ENCODE measurements around the gene METTL24. TPM values are rescaled to one million over a fixed set of nuclear protein-coding genes. Genes with fewer than 3 reads are reported as not detected.

Gene METTL24
- total and polyA plus RNA-seq, 2 experiments from 2014 or later, result not detected

DNA sequence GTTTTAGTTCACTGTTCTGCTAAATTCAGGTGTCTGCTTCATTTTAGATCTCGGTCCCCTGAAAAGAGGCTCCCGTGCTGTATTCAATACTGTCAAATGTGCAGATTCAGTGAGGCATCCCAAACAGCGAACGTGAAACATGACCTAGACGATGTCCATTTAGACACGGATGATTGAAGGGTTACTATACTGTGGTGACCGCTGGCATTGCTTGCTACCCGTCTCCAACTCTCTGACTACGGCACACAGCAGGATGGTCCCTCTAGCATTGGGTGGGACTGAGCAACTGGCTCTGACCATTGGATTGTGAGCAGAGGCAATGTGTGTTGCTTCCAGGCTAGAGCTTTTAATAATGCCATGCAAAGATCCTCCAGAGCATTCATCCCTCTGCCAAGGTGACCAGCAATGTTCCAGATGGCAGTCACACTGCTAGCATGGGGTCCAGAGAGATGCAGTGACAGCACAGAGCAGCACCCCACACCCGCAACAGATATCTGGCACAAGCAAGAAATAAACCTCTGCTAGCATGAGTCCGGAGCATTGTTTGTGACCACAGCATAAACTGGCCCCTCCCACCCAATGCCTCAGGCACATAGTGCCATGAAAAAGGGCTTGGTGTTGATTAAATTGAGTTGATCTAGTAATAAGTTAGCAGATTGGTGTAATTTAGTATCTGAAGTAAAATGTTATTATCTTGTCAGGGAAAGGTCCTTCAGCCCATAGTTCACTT is 9.0 kb downstream of the METTL24 start:
- H3K79me2 ChIP-seq (ENCODE audit: insufficient read depth), result no peaks in the 10 kb centered on the region
- no peak overlapping the region for H3K27ac ChIP-seq
- no peaks in the 10 kb centered on the region for H3K9me3 ChIP-seq (ENCODE audit: low read depth)
- H4K20me1 ChIP-seq (ENCODE audit: insufficient read depth), result no peaks in the 10 kb centered on the region
- H3K4me2 ChIP-seq (ENCODE audit: unreplicated experiment), result no peak overlapping the region
- H3K36me3 ChIP-seq (ENCODE audit: low read depth), result no peaks in the 10 kb centered on the region
- TF ChIP-seq EZH2phosphoT487 (IDR thresholded peaks at IDR 0.05; ENCODE audit: insufficient read depth, low read depth) (no peak), EZH2 (IDR thresholded peaks at IDR 0.05; ENCODE audit: insufficient read depth, poor library complexity, severe bottlenecking) (no peak)
- H2AFZ ChIP-seq, result no peak overlapping the region
- peaks cover 3% of the 10 kb centered on the region; the same call in 1 of the 2 replicates for H3K4me1 ChIP-seq (ENCODE audit: insufficient read depth)
- no peak overlapping the region for H3K4me3 ChIP-seq
- no peaks in the 10 kb centered on the region for H3F3A ChIP-seq (ENCODE audit: insufficient read depth)
- no peak for DNase-seq
- in situ Hi-C loops (cut with MboI), result no loop called here
- H3K27me3 ChIP-seq (replicated peaks; ENCODE audit: insufficient read depth), result no peaks in the 10 kb centered on the region
- WGBS, 2 experiments (ENCODE audit: low coverage in 1 of 2, low lambda C conversion rate in 2 of 2, missing lambda C conversion rate in 2 of 2), result 56 to 58% methylated on average over 11 of the region's 11 CpGs
- H3K9me2 ChIP-seq (ENCODE audit: insufficient read depth), result no peaks in the 10 kb centered on the region
- no peak overlapping the region for H3K9ac ChIP-seq

DNA sequence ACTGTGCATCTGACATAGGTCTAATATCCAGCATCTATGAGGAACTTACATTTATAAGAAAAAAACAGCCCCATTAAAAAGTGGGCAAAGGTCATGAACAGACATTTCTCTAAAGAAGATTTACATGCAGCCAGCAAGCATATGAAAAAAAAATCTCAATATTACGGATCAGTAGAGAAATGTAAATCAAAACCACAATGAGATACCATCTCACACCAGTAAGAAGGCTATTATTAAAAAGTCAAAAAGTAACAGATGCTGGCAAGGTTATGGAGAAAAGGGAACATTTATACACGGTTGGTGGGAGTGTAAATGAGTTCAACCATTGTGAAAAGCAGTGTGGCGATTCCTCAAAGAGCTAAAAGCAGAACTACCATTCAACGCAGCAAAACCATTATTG is 13.1 kb downstream of the METTL24 start:
- H4K20me1 ChIP-seq (ENCODE audit: insufficient read depth), result no peaks in the 10 kb centered on the region
- H3K4me2 ChIP-seq (ENCODE audit: unreplicated experiment), result no peak overlapping the region
- no peak overlapping the region for H3K4me3 ChIP-seq
- no peaks in the 10 kb centered on the region for H3K4me1 ChIP-seq (ENCODE audit: insufficient read depth)
- H3K9ac ChIP-seq, result no peak overlapping the region
- H2AFZ ChIP-seq, result no peak overlapping the region
- WGBS, 2 experiments (ENCODE audit: low coverage in 1 of 2, low lambda C conversion rate in 2 of 2, missing lambda C conversion rate in 2 of 2), result 72 to 74% methylated on average over 4 of the region's 4 CpGs
- no peaks in the 10 kb centered on the region for H3F3A ChIP-seq (ENCODE audit: insufficient read depth)
- in situ Hi-C loops (cut with MboI), result no loop called here
- H3K9me3 ChIP-seq (ENCODE audit: low read depth), result no peaks in the 10 kb centered on the region
- H3K9me2 ChIP-seq (ENCODE audit: insufficient read depth), result no peaks in the 10 kb centered on the region
- no peak overlapping the region for H3K27ac ChIP-seq
- no peaks in the 10 kb centered on the region for H3K36me3 ChIP-seq (ENCODE audit: low read depth)
- DNase-seq, result no peak
- H3K27me3 ChIP-seq (replicated peaks; ENCODE audit: insufficient read depth), result no peaks in the 10 kb centered on the region
- no peaks in the 10 kb centered on the region for H3K79me2 ChIP-seq (ENCODE audit: insufficient read depth)
- no peak for TF ChIP-seq EZH2 (IDR thresholded peaks at IDR 0.05; ENCODE audit: insufficient read depth, poor library complexity, severe bottlenecking)
- TF ChIP-seq EZH2phosphoT487 (IDR thresholded peaks at IDR 0.05; ENCODE audit: insufficient read depth, low read depth), result no peak

DNA sequence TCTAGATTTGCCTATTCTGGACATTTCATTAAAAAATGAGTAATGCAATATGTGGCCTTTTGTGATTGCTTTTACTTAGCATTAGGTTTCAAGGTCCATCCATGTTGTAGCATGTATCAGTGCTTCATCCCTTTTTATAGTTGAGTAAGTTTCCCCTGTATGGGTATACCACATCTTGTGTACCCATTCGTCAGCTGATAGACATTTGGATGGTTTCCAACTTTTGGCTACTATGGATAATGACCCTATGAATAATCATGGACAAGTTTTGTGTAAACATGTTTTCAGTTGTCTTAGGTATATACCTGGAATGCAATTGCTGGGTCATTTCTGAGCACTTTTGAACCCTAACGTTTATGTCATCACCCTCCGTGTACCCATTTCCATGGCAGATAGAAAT is 15.4 kb downstream of the METTL24 start:
- Histone ChIP-seq H3K9me3 (ENCODE audit: low read depth) (no peaks in the 10 kb centered on the region), H3K27ac (no peak overlapping the region), H3K4me3 (no peak overlapping the region), H3K9me2 (ENCODE audit: insufficient read depth) (no peaks in the 10 kb centered on the region), H2AFZ (no peak overlapping the region), H3K4me2 (ENCODE audit: unreplicated experiment) (no peak overlapping the region), H3K9ac (no peak overlapping the region), H3K27me3 (replicated peaks; ENCODE audit: insufficient read depth) (no peaks in the 10 kb centered on the region), H3K4me1 (ENCODE audit: insufficient read depth) (0 out of 2 replicates have a peak, but pooled peaks cover 1% of the 10 kb centered on the region), H4K20me1 (ENCODE audit: insufficient read depth) (no peaks in the 10 kb centered on the region), H3K79me2 (ENCODE audit: insufficient read depth) (no peaks in the 10 kb centered on the region), H3K36me3 (ENCODE audit: low read depth) (no peaks in the 10 kb centered on the region), H3F3A (ENCODE audit: insufficient read depth) (0 out of 2 replicates have a peak, but pooled peaks cover 2% of the 10 kb centered on the region)
- TF ChIP-seq EZH2phosphoT487 (IDR thresholded peaks at IDR 0.05; ENCODE audit: insufficient read depth, low read depth), result no peak
- no peak for TF ChIP-seq EZH2 (IDR thresholded peaks at IDR 0.05; ENCODE audit: insufficient read depth, poor library complexity, severe bottlenecking)
- 89% methylated on average over 3 of the region's 3 CpGs for WGBS, 2 experiments (ENCODE audit: low coverage in 1 of 2, low lambda C conversion rate in 2 of 2, missing lambda C conversion rate in 2 of 2)
- no peak for DNase-seq
- in situ Hi-C loops (cut with MboI), result no loop called here

DNA sequence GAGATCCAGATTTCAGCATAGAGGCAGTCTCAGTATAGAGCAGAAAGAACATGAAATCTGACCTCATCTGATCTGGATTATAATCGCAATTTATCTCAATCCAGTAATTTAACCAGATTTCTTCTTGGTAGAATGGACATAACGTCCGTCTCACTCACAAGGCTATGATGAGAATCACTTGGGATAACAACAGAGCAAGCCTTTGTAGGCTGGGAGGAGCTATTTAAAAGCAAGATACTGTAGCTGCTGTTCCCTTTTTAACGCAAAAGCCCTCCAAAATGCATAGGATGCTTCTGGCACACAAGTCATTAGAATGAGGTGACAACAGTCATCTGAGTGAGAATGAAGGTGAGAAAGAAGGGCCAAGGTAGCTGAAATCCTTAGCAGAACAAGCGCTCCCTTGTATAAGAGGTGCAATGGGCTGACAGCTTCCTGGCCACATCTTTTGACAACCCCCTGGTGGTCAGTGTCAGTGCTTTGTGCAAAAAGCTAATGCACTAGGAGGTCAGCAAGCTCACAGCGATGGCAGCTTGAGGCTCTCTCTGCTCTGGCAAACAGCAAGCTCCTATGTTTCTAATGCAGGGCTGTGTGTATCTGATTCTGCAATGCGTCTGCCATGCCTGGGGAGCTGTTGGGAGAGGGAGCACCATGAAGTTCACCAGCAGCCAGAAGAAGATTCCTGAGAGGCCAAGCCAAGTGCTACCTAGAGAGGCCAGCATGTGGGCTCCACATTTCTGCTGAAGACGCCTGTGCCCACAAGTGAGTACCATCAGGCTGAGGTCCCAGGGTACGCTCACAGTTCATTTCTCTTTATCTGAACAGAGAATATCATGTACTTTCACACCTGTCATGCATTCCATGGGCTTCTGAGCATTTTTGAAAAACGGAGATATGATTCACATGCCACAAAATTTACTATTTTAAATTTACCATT is 16.2 kb downstream of the METTL24 start:
- H3K9ac ChIP-seq, result no peak overlapping the region
- no peak overlapping the region for H3K4me2 ChIP-seq (ENCODE audit: unreplicated experiment)
- no peak overlapping the region for H2AFZ ChIP-seq
- 0 out of 2 replicates have a peak, but pooled peaks cover 5% of the 10 kb centered on the region for H3F3A ChIP-seq (ENCODE audit: insufficient read depth)
- no peaks in the 10 kb centered on the region for H3K36me3 ChIP-seq (ENCODE audit: low read depth)
- DNase-seq, result peak; percentile 34
- no peak overlapping the region for H3K27ac ChIP-seq
- H3K79me2 ChIP-seq (ENCODE audit: insufficient read depth), result no peaks in the 10 kb centered on the region
- no peak overlapping the region for H3K4me3 ChIP-seq
- 0 out of 2 replicates have a peak, but pooled peaks cover 4% of the 10 kb centered on the region for H3K4me1 ChIP-seq (ENCODE audit: insufficient read depth)
- H4K20me1 ChIP-seq (ENCODE audit: insufficient read depth), result no peaks in the 10 kb centered on the region
- H3K9me3 ChIP-seq (ENCODE audit: low read depth), result no peaks in the 10 kb centered on the region
- no peaks in the 10 kb centered on the region for H3K27me3 ChIP-seq (replicated peaks; ENCODE audit: insufficient read depth)
- TF ChIP-seq EZH2phosphoT487 (IDR thresholded peaks at IDR 0.05; ENCODE audit: insufficient read depth, low read depth) (no peak), EZH2 (IDR thresholded peaks at IDR 0.05; ENCODE audit: insufficient read depth, poor library complexity, severe bottlenecking) (no peak)
- in situ Hi-C loops (cut with MboI), result no loop called here
- 61 to 66% methylated on average over 10 of the region's 10 CpGs for WGBS, 2 experiments (ENCODE audit: low coverage in 1 of 2, low lambda C conversion rate in 2 of 2, missing lambda C conversion rate in 2 of 2)
- no peaks in the 10 kb centered on the region for H3K9me2 ChIP-seq (ENCODE audit: insufficient read depth)
